ENCODE results near the gene PDK2. TPM values are rescaled to one million over a fixed set of nuclear protein-coding genes. Genes with fewer than 3 reads are reported as not detected.

PDK2 gene
- total and polyA plus RNA-seq, 10 of the 15 experiments (the other 5 are each of a cell fraction or from before 2014, with no cell fraction given): 0.98 to 22.6 (median 12.3) TPM

DNA sequence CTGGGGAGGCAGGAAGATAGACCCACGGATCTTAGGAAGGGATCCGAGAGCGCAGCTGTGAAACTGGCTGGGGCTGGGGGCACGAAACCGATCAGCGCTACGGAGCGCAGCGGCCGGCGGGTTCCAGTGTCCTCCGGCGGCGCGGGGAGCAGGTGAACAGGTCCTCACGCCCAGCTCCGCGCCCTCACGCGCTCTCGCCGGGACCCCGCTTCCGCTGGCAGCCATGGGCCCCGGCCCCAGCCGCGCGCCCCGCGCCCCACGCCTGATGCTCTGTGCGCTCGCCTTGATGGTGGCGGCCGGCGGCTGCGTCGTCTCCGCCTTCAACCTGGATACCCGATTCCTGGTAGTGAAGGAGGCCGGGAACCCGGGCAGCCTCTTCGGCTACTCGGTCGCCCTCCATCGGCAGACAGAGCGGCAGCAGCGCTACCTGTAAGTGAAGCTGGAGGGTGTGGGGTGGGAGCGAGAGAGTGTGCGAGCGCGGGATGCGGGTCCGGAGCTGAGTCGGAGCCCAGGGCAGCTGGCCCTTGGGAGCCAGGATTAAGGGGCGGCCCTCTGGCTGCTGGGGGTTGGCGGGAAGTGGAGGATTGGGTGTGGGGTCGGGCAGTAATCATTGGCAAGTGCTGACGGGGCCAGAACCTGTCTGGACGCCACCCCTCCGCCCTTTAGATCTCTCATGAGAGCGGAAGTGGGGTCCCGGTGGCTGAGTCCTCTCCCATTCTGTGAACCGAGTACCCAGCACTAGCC, 38.8 kb upstream of the PDK2 start:
- RAD21 ChIA-PET (ENCODE audit: unreplicated experiment): interaction anchor here (0.7 to 2.1 kb wide), 3 partner anchors 26 to 58 kb away, joined by 3 to 7 read pairs (median 7); no protein-coding TSS in a partner anchor
- TF ChIP-seq ZNF217 (IDR thresholded peaks at IDR 0.05): no peak
- TF ChIP-seq ZNF207 (IDR thresholded peaks at IDR 0.05; ENCODE audit: borderline replicate concordance): no peak
- TF ChIP-seq ATF7 (IDR thresholded peaks at IDR 0.05; ENCODE audit: low read depth): no peak
- TF ChIP-seq, protein P1, sequence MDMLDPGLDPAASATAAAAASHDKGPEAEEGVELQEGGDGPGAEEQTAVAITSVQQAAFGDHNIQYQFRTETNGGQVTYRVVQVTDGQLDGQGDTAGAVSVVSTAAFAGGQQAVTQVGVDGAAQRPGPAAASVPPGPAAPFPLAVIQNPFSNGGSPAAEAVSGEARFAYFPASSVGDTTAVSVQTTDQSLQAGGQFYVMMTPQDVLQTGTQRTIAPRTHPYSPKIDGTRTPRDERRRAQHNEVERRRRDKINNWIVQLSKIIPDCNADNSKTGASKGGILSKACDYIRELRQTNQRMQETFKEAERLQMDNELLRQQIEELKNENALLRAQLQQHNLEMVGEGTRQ (IDR thresholded peaks at IDR 0.05; ENCODE audit: borderline replicate concordance, low read depth, low read length): no peak
- no peak for TF ChIP-seq RAD51 (IDR thresholded peaks at IDR 0.05)
- TF ChIP-seq, protein P2, sequence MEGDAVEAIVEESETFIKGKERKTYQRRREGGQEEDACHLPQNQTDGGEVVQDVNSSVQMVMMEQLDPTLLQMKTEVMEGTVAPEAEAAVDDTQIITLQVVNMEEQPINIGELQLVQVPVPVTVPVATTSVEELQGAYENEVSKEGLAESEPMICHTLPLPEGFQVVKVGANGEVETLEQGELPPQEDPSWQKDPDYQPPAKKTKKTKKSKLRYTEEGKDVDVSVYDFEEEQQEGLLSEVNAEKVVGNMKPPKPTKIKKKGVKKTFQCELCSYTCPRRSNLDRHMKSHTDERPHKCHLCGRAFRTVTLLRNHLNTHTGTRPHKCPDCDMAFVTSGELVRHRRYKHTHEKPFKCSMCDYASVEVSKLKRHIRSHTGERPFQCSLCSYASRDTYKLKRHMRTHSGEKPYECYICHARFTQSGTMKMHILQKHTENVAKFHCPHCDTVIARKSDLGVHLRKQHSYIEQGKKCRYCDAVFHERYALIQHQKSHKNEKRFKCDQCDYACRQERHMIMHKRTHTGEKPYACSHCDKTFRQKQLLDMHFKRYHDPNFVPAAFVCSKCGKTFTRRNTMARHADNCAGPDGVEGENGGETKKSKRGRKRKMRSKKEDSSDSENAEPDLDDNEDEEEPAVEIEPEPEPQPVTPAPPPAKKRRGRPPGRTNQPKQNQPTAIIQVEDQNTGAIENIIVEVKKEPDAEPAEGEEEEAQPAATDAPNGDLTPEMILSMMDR (IDR thresholded peaks at IDR 0.05 in 2 of 3, conservative IDR thresholded peaks at IDR 0.05 in 1 of 3; ENCODE audit: control insufficient read depth in 2 of 3, extremely low read depth in 1 of 3, insufficient read depth in 1 of 3, low read depth in 3 of 3, low read length in 3 of 3): peak; percentile 56 to 61 (median 59)
- TF ChIP-seq SMAD1 (IDR thresholded peaks at IDR 0.05; ENCODE audit: low read depth, partially characterized antibody): no peak
- TF ChIP-seq ESRRA (IDR thresholded peaks at IDR 0.05; ENCODE audit: low read length): no peak
- TF ChIP-seq, protein P3, sequence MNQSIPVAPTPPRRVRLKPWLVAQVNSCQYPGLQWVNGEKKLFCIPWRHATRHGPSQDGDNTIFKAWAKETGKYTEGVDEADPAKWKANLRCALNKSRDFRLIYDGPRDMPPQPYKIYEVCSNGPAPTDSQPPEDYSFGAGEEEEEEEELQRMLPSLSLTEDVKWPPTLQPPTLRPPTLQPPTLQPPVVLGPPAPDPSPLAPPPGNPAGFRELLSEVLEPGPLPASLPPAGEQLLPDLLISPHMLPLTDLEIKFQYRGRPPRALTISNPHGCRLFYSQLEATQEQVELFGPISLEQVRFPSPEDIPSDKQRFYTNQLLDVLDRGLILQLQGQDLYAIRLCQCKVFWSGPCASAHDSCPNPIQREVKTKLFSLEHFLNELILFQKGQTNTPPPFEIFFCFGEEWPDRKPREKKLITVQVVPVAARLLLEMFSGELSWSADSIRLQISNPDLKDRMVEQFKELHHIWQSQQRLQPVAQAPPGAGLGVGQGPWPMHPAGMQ (IDR thresholded peaks at IDR 0.05; ENCODE audit: borderline replicate concordance): no peak
- TF ChIP-seq IRF4 (IDR thresholded peaks at IDR 0.05; ENCODE audit: low read depth, low read length): no peak
- no peak for TF ChIP-seq STAT1 (conservative IDR thresholded peaks at IDR 0.05)
- no peak for TF ChIP-seq CEBPB (IDR thresholded peaks at IDR 0.05; ENCODE audit: borderline replicate concordance in 1 of 2, low read depth in 2 of 2, low read length in 2 of 2)
- TF ChIP-seq, protein P4, sequence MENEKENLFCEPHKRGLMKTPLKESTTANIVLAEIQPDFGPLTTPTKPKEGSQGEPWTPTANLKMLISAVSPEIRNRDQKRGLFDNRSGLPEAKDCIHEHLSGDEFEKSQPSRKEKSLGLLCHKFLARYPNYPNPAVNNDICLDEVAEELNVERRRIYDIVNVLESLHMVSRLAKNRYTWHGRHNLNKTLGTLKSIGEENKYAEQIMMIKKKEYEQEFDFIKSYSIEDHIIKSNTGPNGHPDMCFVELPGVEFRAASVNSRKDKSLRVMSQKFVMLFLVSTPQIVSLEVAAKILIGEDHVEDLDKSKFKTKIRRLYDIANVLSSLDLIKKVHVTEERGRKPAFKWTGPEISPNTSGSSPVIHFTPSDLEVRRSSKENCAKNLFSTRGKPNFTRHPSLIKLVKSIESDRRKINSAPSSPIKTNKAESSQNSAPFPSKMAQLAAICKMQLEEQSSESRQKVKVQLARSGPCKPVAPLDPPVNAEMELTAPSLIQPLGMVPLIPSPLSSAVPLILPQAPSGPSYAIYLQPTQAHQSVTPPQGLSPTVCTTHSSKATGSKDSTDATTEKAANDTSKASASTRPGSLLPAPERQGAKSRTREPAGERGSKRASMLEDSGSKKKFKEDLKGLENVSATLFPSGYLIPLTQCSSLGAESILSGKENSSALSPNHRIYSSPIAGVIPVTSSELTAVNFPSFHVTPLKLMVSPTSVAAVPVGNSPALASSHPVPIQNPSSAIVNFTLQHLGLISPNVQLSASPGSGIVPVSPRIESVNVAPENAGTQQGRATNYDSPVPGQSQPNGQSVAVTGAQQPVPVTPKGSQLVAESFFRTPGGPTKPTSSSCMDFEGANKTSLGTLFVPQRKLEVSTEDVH (IDR thresholded peaks at IDR 0.05; ENCODE audit: low read depth, partially characterized antibody): no peak
- peak; percentile 85; the same call in 1 of the 2 replicates for TF ChIP-seq LARP7 (IDR thresholded peaks at IDR 0.05)
- no peak for TF ChIP-seq KDM1A (IDR thresholded peaks at IDR 0.05; ENCODE audit: borderline replicate concordance)

More for the DNA sequence above, 38.8 kb upstream of the PDK2 start:
- Histone ChIP-seq H3K79me2 (ENCODE audit: control insufficient read depth, insufficient read depth, low read length) (no peaks in the 10 kb centered on the region), H4K20me1 (ENCODE audit: control insufficient read depth, insufficient read depth) (no peaks in the 10 kb centered on the region), H3K4me1 (ENCODE audit: control insufficient read depth, insufficient read depth, low read length) (peaks cover 8% of the 10 kb centered on the region), H3K4me3 (peak overlapping the region; percentile 90), H3K9ac (ENCODE audit: control insufficient read depth, insufficient read depth, low read length) (peak overlapping the region; percentile 52), H3K27me3 (replicated peaks in 1 of 2; ENCODE audit: control insufficient read depth in 2 of 2, insufficient read depth in 2 of 2, low read length in 1 of 2) (no peaks in the 10 kb centered on the region), H3K4me2 (ENCODE audit: control insufficient read depth, insufficient read depth) (peak overlapping the region; percentile 97), H2AFZ (ENCODE audit: control insufficient read depth, low read depth, low read length) (peak overlapping the region; percentile 94), H3K27ac (ENCODE audit: control insufficient read depth, insufficient read depth) (no peak overlapping the region), H3K9me3 (replicated peaks; ENCODE audit: control insufficient read depth, insufficient read depth, low read length) (no peaks in the 10 kb centered on the region), H3K36me3 (ENCODE audit: control insufficient read depth in 2 of 2, insufficient read depth in 2 of 2, low read length in 1 of 2) (no peaks in the 10 kb centered on the region)
- 2% methylated on average over 27 of the region's 64 CpGs for WGBS (ENCODE audit: insufficient coverage, insufficient replicate concordance, low lambda C conversion rate, missing lambda C conversion rate)
- intact Hi-C loops (cut with micrococcal nuclease; ENCODE audit: unreplicated experiment): loop anchor here (1.0 to 2.0 kb wide), 2 partner anchors 24 to 38 kb away; partner anchors contain the start of gene PDK2
- ChIA-PET POLR2A (interaction anchor here (1.9 kb wide), 1 partner anchor 95 kb away, joined by 5 read pairs; no protein-coding TSS in a partner anchor), SMC1A (ENCODE audit: uncharacterized antibody, unreplicated experiment) (interaction anchor here (0.5 to 3.1 kb wide), 6 partner anchors 21 to 59 kb away, joined by 3 to 7 read pairs (median 4); partner anchors contain the start of gene PDK2), CTCF (interaction anchor here (0.6 to 6.4 kb wide), 17 partner anchors 10 to 782 kb away, joined by 3 to 38 read pairs (median 4); partner anchors contain the start of gene PDK2)
- FAIRE-seq (peak; percentile 69), ATAC-seq (peak; percentile 86), DNase-seq (ENCODE audit: low read depth, low spot score) (no peak)
- in situ Hi-C loops (cut with MboI): no loop called here
- TSS peak; percentile 50 for BruUV-seq (replicated peaks)
